Stimulated activated CD8-positive, alpha-beta memory T cell treated with anti-CD3 and anti-CD28 coated beads, Interleukin-7, amount 100 ng/mL, for 24 hours (primary cell): ENCODE data around the gene FBXO41.

Experiments
- DNase-seq: peaks from one replicate; pipeline ENCODE4 v3.0.0-alpha.2; 2020; ENCODE audit warnings: low read depth

Gene FBXO41

GRCh38 chr2:73290049-73290839, 6.0 kb upstream of the FBXO41 start:
- no peak for DNase-seq

DNA sequence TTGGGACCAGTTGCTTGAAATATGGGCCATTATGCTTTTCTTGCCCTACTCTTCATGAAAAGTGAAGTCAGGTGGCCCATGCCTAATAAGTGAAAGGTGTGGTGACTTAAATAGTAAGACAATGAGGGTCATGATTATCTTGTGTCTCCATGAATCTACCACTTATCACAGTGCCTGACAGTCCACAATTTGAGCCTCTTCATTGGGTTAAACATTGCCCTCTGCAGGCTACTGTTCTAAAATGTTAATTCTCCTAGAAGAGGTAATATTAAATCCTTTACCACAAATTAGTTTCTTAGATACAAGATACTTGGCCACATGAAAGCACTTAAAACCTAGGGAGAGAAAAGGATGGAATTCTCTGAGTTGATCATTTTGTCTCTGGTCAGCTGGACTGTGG, 5.0 kb upstream of the FBXO41 start:
- DNase-seq: no peak

GRCh38 chr2:73286134-73286655, 1.9 kb upstream of the FBXO41 start:
- DNase-seq: no peak

DNA sequence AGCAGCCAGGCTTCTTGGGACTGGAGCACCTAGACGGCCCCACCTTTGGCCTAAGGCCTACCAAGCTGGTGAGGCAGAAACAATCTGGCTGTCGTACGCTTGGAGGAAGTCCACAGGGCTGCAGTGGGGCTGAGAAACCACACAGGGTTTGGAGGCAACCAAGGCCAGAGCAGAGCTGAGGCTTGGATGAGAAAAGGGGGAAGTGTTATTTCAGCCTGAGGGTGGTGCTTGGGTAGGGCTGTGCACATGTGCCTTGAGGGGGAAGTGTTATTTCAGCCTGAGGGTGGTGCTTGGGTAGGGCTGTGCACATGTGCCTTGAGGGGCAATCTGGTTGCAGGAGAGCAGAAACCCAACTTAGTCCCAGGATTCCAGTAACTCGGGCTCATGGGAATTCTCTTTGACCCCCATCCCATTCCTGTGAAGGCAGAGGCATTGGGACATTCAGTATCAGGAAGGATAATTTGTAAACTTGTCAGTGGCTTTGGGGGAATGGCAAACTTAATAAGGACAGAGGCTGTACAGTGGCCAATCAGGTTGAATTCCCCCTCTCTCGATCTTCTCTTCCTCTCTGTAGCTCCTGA, 971 bp upstream of the FBXO41 start:
- no peak for DNase-seq

DNA sequence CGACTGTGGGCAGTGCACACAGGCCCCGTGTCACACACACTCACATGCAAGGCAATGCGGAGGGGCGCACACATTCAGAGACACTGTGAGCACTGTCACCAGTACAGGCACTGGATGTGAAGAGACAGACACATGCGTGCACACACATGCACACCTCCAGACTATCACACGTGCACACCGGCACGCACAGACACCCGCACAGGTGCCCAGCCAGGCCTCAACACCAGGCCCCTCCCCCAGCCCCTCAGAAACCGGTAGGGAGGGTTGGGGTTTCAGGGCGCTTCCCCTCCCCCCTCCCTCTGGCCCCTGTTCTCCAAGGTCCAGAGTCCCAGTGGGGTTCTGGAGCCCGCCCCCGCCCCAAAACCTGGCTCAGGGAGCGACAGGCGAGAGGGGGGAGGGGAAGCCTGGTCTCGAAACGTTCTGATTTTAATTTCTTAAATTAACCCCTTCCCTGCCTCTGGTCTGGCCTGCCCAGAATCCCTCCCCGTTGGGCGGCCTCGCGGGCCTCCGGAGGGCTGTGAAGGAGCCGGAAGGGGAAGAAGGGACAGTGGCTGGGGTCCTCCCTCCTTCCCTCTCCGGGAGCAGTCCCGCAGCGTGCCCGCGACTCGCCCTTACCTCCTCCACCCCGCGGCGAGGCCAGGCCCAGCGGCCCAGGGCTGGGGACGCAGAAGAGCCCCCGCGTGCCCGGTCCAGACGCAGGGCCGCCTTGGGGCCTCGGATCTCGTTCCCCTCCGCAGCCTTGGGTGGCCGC, 558 bp downstream of the FBXO41 start:
- DNase-seq: no peak

- DNase-seq: no peak
Measured at GRCh38 chr2:73282924-73283544, 1.2 kb downstream of the FBXO41 start.

- no peak for DNase-seq
Measured at GRCh38 chr2:73281244-73281643, 3.0 kb downstream of the FBXO41 start.

- DNase-seq: no peak
Measured at GRCh38 chr2:73279852-73280251, 4.4 kb downstream of the FBXO41 start.

DNA sequence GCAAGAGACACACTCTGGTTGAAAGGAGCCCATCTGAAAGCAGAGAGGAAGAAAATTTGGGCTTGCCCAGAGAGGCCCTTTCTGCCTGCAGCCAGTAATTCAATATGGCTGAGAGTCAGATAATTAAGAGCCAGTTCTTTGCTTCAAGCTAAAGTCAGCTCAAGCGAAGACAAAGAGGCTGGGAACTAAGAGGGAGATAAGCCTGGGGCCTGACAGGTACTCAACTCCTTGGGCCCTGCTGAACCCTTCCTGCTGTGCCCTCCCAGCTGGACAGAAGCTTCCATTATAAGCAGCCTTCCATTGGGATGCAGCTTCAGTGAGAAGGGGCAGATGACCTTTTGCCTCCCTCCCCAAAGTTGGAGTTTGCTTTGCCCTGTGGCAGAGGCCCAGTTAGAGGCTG, 12.0 kb downstream of the FBXO41 start:
- DNase-seq: no peak

GRCh38 chr2:73269686-73270465, 14.4 kb downstream of the FBXO41 start:
- DNase-seq: no peak

DNA sequence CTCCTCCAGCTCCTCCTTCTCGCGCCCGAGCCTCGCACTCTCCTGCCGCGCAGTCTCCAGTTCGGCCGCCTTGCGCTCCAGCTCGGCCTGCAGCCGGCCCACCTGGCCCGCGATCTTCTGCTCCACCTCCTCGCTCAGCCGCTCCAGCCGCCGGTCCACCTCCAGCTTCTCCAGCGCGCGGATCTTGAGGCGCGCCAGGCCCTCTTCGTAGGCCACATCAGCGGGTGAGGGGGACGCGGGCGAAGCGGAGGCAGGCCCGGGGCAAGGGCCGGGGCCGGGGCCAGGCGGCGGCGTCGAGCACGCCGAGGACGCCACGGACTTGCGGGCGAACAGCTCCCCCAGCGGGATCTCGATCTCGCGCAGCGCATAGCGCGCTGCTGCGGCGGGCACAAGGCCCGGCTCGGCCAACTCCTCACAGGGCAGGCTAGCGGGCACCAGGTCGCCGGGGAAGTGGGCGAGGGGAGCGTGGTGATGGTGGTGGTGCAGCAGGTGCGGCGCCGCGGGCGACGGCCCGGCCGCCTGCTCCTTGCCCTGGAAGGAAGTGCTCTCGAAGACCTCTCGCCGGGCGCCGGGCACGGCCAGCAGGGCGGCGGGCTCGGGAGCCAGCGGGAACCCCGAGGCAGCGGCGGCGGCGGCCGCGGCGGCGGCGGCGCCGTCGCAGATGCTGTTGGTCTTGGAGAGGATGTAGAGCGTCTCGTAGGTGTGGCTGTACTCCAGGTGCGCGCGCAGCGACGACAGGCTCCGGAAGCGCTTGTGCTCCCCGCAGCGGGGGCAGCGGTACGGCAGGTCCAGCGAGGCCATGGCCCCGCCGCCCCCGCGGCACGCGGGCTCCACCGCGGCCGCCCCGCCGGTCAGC, 15.2 kb downstream of the FBXO41 start:
- DNase-seq: no peak

DNA sequence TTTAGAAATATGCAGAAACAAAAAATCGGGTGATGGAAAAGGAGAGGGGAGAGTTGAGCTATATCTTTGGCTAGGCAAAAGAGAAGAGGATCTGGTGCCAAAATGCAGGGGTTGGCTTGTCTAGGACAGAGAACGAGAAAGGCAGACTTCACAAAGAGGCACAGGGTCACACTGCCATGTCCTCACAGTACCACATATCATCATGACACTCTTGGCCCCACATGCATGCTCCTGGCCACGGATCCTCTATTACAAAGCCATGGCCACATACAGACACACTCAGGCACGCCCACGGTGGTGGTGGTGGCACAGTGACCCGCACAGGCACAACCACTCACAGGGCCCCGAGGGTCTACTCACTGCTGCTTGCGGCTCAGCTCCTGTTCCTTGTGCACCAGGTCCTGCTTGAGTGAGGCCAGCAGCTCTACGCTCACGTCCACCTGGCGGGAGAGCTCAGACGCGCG, 15.9 kb downstream of the FBXO41 start:
- no peak for DNase-seq

GRCh38 chr2:73267008-73267407, 17.3 kb downstream of the FBXO41 start:
- no peak for DNase-seq

- DNase-seq: no peak
Measured at GRCh38 chr2:73266061-73266901, 18.0 kb downstream of the FBXO41 start.

DNA sequence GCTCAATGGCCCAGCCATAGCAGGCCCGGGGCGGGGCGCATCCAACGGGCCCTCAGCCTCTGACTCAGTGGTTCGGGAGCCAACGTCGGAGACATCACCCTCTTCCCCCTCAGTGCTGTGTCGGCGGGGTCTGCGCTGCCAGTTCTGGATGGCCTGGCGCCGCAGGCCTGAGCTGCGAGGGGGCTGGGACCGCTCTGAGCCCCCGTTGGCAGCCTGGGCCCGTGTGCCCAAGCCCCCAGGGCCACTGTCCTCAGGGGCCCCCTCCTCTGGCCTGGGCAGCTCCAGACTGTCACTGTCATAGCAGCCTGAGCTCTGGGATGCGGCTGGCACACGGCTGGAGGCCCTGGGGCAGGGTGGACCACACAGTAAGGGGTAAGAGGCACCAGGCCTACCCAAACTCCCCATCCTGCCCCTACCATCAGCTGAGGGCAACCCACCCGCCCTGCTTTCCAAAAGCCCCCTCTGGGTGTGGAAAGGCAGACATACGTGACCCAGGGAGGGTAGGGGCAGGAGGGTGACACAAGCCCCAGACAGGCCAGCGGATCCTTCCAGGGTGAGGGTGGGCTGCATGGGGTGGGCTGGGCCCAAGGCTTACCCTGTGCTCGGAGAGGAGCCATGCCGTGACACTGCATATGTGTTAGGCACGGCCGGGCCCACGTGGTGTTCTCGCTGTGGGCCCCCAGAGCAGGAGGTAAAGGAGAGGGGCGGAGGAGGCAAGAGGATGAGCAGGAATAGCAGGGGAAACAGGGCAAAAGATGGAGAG, 18.8 kb downstream of the FBXO41 start:
- no peak for DNase-seq

DNA sequence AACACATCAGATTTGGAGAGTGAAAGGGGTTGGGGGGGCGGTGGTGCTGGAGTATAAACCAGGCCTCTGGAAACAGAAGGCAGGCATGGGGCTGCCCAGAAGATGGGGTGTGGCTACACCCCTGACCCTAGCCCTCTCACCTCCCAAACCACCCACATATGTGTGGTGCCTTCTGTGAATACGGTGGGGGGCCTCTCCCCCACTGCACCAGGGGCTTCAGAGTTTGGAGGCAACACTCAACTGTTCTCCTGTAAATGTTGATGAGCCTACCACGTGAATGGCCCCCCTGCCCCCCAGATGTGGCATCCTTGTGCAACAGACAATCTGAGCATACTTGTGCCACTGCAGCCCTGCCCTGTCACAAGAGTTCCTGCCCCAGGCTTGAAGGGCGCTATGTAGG, 19.5 kb downstream of the FBXO41 start:
- DNase-seq: no peak

DNA sequence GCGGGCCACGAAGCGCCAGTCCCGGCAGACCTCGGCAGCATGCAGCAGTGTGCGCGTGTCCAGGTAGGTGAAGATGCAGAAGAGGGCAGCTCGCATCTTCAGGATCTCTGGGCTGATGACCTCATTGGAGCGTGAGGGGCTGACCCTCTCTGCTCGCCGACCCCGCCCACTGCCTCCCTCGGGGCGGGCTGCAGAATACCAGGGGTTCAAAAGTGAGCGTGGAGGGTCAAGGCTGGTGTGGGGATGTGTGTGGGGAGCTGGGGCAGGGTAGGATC, 20.0 kb downstream of the FBXO41 start:
- DNase-seq: no peak

GRCh38 chr2:73263540-73264331, 20.5 kb downstream of the FBXO41 start:
- no peak for DNase-seq
